Peyer's patch (tissue), 4 donors: Measurements from ENCODE around the gene NCR2. TPM values are rescaled to one million over a fixed set of nuclear protein-coding genes. Genes with fewer than 3 reads are reported as not detected.

Source experiments
- DNase-seq, 3 donors: peaks; one replicate each; pipeline ENCODE4 v3.0.0-alpha.2; 2017 to 2019
- H3K27ac ChIP-seq, 4 donors: fragments of 200-600 bp; sonication (generic); one replicate each; pipeline ENCODE4 v1.5.1; 2016 to 2019
- H3K27me3 ChIP-seq, 2 donors: fragments of 200-600 bp; sonication (generic); one replicate each; pipeline ENCODE4 v1.5.1; 2019
- H3K36me3 ChIP-seq, 3 donors: fragments of 200-600 bp; sonication (generic); one replicate each; pipeline ENCODE4 v1.5.1; 2016 to 2019
- H3K4me1 ChIP-seq, 4 donors: fragments of 200-600 bp; sonication (generic); one replicate each; pipeline ENCODE4 v1.5.1; 2016 to 2019
- H3K4me3 ChIP-seq, 4 donors: fragments of 200-600 bp; sonication (generic); 1 replicate in 3 of 4; 2 replicates in 1 of 4; pipeline ENCODE4 v1.5.1; 2016 to 2019; ENCODE audit warnings: mild to moderate bottlenecking in 1 of 4
- H3K9me3 ChIP-seq, 4 donors: fragments of 200-600 bp; sonication (generic); one replicate each; pipeline ENCODE4 v1.5.1; 2016 to 2019; ENCODE audit warnings: mild to moderate bottlenecking in 1 of 4
- POLR2A ChIP-seq, 2 donors: fragments of 450-650 bp; IDR thresholded peaks; one replicate each; pipeline ENCODE4 v1.5.1; 2017; ENCODE audit warnings: antibody characterized with exemption in 2 of 2, mild to moderate bottlenecking in 2 of 2, moderate library complexity in 2 of 2
- total RNA-seq, 4 donors: library from RNA; depleted of rRNA; stranded (reverse); fragments of >200 nt; gene quantifications; one replicate each; pipeline ENCODE4 v1.1.0, GENCODE V29; 2016
- TF ChIP-seq, protein P1 (sequence below), 6 experiments: fragments of 450-650 bp in 4 of 6; fragments of 200-600 bp in 2 of 6; sonication (generic) in 1 of 6; IDR thresholded peaks; one replicate each; pipeline ENCODE4 v1.5.1; 2017 to 2019; ENCODE audit warnings: antibody characterized with exemption in 6 of 6, mild to moderate bottlenecking in 3 of 6, moderate library complexity in 1 of 6

The NCR2 gene
- total RNA-seq, 4 donors from 2014 or later = not detected

DNA sequence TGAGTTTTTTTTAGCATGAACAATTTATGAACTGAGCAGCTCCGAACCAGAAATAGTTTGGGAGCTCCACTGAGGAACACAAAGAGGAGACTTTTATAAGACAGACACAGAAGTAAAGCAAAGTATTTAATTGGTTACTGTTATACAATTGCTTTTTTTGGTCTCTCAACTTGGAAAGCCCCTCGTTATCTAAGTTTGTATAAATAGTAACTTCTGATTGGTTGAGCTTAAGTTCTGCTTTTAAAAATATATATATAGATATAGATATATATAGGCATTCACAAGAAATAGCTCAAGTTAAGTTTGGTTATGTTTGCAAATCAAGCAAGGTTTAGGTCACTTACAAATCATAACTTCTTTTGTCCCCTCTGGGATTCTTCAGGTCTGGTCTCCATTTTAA is 20.2 kb upstream of the NCR2 start:
- H3K36me3 ChIP-seq = no peaks in the 10 kb centered on the region
- no peak for TF ChIP-seq POLR2A (IDR thresholded peaks at IDR 0.05)
- TF ChIP-seq, protein P1, sequence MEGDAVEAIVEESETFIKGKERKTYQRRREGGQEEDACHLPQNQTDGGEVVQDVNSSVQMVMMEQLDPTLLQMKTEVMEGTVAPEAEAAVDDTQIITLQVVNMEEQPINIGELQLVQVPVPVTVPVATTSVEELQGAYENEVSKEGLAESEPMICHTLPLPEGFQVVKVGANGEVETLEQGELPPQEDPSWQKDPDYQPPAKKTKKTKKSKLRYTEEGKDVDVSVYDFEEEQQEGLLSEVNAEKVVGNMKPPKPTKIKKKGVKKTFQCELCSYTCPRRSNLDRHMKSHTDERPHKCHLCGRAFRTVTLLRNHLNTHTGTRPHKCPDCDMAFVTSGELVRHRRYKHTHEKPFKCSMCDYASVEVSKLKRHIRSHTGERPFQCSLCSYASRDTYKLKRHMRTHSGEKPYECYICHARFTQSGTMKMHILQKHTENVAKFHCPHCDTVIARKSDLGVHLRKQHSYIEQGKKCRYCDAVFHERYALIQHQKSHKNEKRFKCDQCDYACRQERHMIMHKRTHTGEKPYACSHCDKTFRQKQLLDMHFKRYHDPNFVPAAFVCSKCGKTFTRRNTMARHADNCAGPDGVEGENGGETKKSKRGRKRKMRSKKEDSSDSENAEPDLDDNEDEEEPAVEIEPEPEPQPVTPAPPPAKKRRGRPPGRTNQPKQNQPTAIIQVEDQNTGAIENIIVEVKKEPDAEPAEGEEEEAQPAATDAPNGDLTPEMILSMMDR (IDR thresholded peaks at IDR 0.05) = no peak
- H3K4me3 ChIP-seq = no peak overlapping the region
- DNase-seq = no peak
- no peak overlapping the region for H3K27ac ChIP-seq
- peaks cover 0 to 3% (median 1%) of the 10 kb centered on the region in 4 donors for H3K4me1 ChIP-seq
- H3K9me3 ChIP-seq = no peaks in the 10 kb centered on the region
- no peaks in the 10 kb centered on the region for H3K27me3 ChIP-seq

GRCh38 chr6:41315943-41316620 is 19.3 kb upstream of the NCR2 start:
- no peaks in the 10 kb centered on the region for H3K27me3 ChIP-seq
- H3K27ac ChIP-seq = no peak overlapping the region
- H3K36me3 ChIP-seq = no peaks in the 10 kb centered on the region
- H3K9me3 ChIP-seq = no peaks in the 10 kb centered on the region
- no peak for DNase-seq
- peaks cover 0 to 3% (median 1%) of the 10 kb centered on the region in 4 donors for H3K4me1 ChIP-seq
- no peak for TF ChIP-seq POLR2A (IDR thresholded peaks at IDR 0.05)
- TF ChIP-seq, protein P1 (IDR thresholded peaks at IDR 0.05) = no peak
- no peak overlapping the region for H3K4me3 ChIP-seq

DNA sequence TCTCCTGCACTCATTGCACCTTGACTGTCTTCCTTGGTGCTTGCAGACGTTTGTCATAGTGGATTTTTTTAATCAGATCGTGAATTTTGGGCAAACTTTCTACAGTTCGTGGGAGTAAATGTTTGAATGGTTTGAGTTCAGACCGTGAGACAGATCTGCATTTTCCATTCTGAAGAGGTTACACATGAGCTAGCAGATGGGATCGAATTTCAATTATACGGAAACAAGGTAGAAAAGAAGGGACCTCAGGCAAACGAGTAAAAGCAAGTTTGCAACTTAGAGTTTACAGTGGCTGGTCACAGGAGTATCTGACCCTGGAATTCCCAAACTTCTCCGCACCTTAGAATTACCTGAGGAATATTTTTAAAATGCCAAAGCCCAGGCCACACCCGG is 17.2 kb upstream of the NCR2 start:
- Histone ChIP-seq H3K9me3 (no peaks in the 10 kb centered on the region), H3K4me1 (peaks cover 0 to 3% (median 1%) of the 10 kb centered on the region in 4 donors), H3K27ac (no peak overlapping the region), H3K4me3 (peak overlapping the region in 1 of 4 donors; percentile 34), H3K36me3 (no peaks in the 10 kb centered on the region), H3K27me3 (no peaks in the 10 kb centered on the region)
- TF ChIP-seq, protein P1 (IDR thresholded peaks at IDR 0.05) = no peak
- TF ChIP-seq POLR2A (IDR thresholded peaks at IDR 0.05) = no peak
- DNase-seq = no peak

DNA sequence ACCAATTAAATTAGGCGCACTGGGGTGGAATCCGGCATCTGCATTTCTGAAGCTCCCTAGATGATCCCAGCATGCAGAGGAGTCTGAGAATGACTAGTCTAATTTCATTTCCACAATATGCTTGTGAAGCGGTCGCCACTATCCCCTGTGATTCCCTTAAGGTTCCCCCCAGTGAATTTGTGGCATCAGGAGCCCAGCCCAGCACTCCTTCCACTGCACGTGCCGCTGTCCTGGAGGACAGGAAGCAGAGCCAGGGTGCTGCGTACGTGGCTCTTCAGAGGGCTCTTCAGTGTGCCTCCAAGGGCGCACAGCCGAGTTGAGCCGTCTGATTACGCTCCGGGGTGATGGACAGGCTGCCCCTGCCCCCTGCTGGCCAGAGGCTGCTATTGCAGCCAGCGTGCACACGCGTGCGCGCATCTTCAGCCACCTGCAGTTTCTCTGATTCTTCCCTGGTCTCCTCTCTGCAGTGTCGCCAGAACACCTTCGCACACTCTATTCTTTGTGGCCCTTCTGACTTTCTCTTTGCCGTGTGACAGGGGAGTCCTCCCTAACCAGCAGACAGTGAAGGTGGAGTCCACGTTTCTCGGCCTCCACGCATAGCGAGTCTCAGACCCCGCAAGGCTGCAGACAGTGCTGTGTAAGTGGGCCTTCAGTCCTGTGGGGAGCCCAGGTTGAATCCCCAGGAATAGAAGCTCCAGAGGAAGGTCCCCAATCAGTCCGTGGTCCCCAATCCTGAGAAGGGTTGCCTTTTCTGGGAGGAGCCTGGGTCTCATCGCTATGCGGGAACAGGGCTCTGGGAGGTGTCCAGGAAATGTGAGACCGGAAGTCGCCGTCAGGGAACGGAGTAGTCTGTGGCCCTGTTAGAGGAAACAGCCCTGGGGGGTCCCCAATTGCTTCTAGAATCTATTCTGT is 16.5 kb upstream of the NCR2 start:
- DNase-seq = peak; percentile 78 to 92 (median 85)
- TF ChIP-seq, protein P1 (IDR thresholded peaks at IDR 0.05) = peak; percentile 96 to 100 (median 98)
- TF ChIP-seq POLR2A (IDR thresholded peaks at IDR 0.05) = no peak
- Histone ChIP-seq H3K36me3 (no peaks in the 10 kb centered on the region), H3K4me3 (peak overlapping the region in 3 of 4 donors; percentile 15 to 36 (median 34)), H3K27ac (no peak overlapping the region), H3K9me3 (no peaks in the 10 kb centered on the region), H3K4me1 (peaks cover 0 to 3% (median 1%) of the 10 kb centered on the region in 4 donors), H3K27me3 (no peaks in the 10 kb centered on the region)

DNA sequence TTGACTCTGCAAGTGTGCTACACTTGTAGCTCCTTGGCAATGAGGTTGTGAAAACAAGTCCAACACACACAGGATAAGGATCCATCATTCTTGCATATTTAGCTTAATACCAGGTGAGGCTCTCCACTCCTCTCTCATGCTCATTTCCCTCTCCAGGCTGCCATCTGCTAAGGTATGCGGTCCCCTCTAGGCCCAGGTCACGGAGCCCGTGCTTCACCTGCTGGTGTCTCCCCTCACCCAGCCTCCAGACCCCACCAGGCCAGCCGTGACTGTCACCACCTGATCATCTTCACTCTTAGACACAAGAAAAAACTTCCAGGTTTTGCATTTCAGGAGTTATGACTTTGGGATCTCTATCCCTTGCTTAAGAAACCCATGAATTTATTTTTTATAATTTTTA is 14.2 kb upstream of the NCR2 start:
- Histone ChIP-seq H3K4me1 (peaks cover 0 to 3% (median 1%) of the 10 kb centered on the region in 4 donors), H3K9me3 (no peaks in the 10 kb centered on the region), H3K27ac (no peak overlapping the region), H3K4me3 (no peak overlapping the region), H3K36me3 (no peaks in the 10 kb centered on the region), H3K27me3 (no peaks in the 10 kb centered on the region)
- TF ChIP-seq, protein P1 (IDR thresholded peaks at IDR 0.05) = no peak
- TF ChIP-seq POLR2A (IDR thresholded peaks at IDR 0.05) = no peak
- no peak for DNase-seq
